ENCODE measurements around the gene FPGS.

DNA sequence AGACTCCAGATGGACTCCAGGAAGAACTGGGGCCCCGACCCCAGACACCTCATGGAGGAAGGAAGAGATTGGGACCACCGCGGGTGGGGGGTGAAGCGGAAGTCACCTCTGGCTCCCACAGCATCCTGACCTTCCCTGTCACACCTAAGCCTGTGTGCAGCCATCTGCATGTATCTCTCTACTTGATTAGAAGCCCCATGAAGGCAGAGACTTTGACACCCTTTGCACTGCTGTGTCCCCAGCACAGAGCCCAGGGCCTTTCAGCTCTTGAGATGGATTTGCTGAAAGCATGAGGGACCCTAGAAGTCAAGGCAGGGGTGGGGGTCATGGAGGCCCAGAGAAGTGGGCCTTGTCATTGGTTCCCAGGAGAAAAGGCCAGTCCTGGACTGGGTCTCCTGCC lies 54.6 kb downstream of the FPGS start:
- TF ChIP-seq POLR2A (IDR thresholded peaks at IDR 0.05): no peak
- TF ChIP-seq, protein P1, sequence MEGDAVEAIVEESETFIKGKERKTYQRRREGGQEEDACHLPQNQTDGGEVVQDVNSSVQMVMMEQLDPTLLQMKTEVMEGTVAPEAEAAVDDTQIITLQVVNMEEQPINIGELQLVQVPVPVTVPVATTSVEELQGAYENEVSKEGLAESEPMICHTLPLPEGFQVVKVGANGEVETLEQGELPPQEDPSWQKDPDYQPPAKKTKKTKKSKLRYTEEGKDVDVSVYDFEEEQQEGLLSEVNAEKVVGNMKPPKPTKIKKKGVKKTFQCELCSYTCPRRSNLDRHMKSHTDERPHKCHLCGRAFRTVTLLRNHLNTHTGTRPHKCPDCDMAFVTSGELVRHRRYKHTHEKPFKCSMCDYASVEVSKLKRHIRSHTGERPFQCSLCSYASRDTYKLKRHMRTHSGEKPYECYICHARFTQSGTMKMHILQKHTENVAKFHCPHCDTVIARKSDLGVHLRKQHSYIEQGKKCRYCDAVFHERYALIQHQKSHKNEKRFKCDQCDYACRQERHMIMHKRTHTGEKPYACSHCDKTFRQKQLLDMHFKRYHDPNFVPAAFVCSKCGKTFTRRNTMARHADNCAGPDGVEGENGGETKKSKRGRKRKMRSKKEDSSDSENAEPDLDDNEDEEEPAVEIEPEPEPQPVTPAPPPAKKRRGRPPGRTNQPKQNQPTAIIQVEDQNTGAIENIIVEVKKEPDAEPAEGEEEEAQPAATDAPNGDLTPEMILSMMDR (IDR thresholded peaks at IDR 0.05): no peak
- TF ChIP-seq EP300 (IDR thresholded peaks at IDR 0.05): no peak

Measured in ovary (tissue), 3 donors.